NCI-H2081 treated with DMSO at 0.1 percent for 48 hours (cell line): ENCODE results near the gene SLIT1.
A peak's percentile ranks its signal among the peaks of the same experiment; 100 is the strongest.
"Not testable (repeated sequence)": the region's sequence is repeated elsewhere in the genome, so short reads cannot be mapped to it uniquely, and the experiment has no call there.

Source experiments
- DNase-seq: peaks from one replicate; lab custom pipeline; 2025; lab: John Stamatoyannopoulos, UW

SLIT1 gene

GRCh38 chr10:97042716-97043562 is 142.8 kb downstream of the SLIT1 start:
- no peak for DNase-seq

GRCh38 chr10:97042081-97042480 is 143.7 kb downstream of the SLIT1 start:
- DNase-seq, result no peak

- DNase-seq, result no peak
These were observed 145.1 kb downstream of the SLIT1 start for GRCh38 chr10:97040706-97041105.

- no peak for DNase-seq
These were observed 145.5 kb downstream of the SLIT1 start for GRCh38 chr10:97040248-97040584.

- DNase-seq, result no peak
These were observed 146.1 kb downstream of the SLIT1 start for GRCh38 chr10:97039538-97040247.

- no peak for DNase-seq
These were observed 147.1 kb downstream of the SLIT1 start for GRCh38 chr10:97038688-97039087.

GRCh38 chr10:97037365-97038361 is 148.1 kb downstream of the SLIT1 start:
- peak; percentile 25 for DNase-seq

- DNase-seq, result no peak
These were observed 150.6 kb downstream of the SLIT1 start for GRCh38 chr10:97034958-97035769.

GRCh38 chr10:97034301-97034700 is 151.5 kb downstream of the SLIT1 start:
- DNase-seq, result no peak

GRCh38 chr10:97033841-97034240 is 151.9 kb downstream of the SLIT1 start:
- DNase-seq, result not testable (repeated sequence)

- no peak for DNase-seq
These were observed 153.1 kb downstream of the SLIT1 start for GRCh38 chr10:97032624-97033023.

GRCh38 chr10:97031459-97031858 is 154.3 kb downstream of the SLIT1 start:
- DNase-seq, result no peak

GRCh38 chr10:97030894-97031293 is 154.9 kb downstream of the SLIT1 start:
- no peak for DNase-seq

GRCh38 chr10:97029271-97029670 is 156.5 kb downstream of the SLIT1 start:
- DNase-seq, result no peak

GRCh38 chr10:97028832-97029178 is 157.0 kb downstream of the SLIT1 start:
- no peak for DNase-seq

GRCh38 chr10:97028126-97028831 is 157.5 kb downstream of the SLIT1 start:
- DNase-seq, result no peak

- no peak for DNase-seq
These were observed 160.0 kb downstream of the SLIT1 start for GRCh38 chr10:97025613-97026242.

GRCh38 chr10:97024168-97025073 is 161.3 kb downstream of the SLIT1 start:
- no peak for DNase-seq
